DMS79 treated with DMSO at 0.1 percent for 48 hours (cell line): Measurements from ENCODE around the gene TNFRSF1A.
"Not testable (repeated sequence)": the region's sequence is repeated elsewhere in the genome, so short reads cannot be mapped to it uniquely, and the experiment has no call there.

Experiments
- DNase-seq: peaks from one replicate; lab custom pipeline; 2025; lab: John Stamatoyannopoulos, UW

The TNFRSF1A gene

DNA sequence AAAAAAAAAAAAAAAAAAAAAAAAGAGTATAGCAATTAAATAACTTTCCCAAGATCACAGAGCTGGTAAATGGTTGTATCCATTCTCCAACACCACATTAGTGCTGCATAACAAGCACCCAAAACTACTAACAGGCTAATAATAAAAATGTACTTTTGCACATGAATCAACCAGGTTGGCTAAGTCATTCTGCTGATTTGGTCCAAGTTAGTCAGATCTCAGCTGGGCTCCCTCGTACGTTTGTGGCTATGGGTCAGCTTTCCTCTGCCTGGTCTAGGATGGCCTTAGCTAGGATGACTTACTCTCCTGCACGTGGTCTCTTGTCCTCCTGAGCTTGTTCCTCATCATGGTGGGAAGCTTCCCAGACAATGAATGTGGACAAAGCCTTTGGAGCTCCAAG is 39.3 kb downstream of the TNFRSF1A start:
- no peak for DNase-seq

DNA sequence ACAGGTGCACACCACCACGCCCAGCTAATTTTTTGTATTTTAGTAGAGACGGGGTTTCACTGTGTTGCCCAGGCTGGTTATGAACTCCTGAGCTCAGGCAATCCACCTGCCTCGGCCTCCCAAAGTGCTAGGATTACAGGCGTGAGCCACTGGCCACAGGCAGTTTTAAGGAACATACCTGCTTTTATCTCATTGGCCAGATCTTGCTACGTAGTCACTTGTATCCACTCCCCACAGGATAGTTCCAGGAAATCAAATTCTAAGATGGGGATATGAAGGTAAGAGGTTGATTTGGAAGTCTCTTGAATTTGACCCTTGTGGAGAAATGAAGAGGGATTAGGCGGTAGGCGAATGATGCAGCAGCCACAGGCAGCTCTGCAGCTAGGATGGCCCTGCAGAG is 40.2 kb downstream of the TNFRSF1A start:
- DNase-seq: no peak

DNA sequence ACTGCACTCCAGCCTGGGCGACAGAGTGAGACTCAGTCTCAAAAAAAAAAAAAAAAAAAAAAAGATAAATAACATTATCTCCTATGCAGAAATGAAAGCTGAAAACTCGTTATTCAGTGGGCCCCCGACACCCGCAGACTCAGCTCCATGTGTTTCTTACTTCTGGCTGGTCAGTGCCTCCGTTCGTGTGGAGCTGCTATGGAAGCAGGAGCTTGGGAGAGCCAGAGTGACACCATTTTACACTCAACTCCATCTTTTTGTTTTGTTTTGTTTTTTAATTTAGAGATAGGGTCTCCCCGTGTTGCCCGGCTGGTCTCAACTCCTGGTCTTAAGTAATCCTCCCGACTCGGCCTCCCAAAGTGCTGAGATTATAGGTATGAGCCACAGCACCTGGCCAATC is 44.7 kb downstream of the TNFRSF1A start:
- no peak for DNase-seq

DNA sequence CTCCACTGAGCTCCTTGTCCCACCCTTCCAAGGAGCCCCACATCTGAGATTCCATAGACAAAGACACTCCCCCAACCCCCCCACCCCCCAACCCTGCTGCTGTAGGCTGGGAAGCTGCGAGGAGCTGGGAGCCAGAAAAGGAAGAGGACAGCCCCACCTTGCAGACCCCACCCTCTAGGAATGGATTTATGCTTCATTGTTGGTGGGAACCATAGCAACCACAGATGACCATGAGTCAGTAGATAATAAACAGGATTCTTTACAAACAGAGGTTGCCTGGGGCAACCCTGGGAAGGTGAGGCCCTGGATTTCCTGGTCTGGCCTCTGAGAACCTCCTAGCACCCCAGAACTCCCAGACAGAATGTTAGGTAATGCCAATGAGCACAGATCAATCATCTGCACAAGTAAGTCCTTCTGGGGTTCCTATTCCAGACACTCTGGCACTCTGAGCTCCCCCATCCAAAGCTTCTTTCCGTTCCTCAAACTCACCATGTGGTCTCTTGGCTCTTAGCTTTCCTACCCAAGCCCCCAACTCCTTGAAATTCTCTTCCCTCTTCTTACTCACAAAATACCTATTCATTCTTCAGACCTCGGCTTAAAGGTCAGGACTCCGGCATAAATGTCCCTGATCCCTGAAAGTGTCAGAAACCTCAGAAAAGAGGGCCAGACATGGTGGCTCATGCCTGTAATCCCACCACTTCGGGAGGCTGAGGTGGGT is 46.6 kb downstream of the TNFRSF1A start:
- DNase-seq: peak; percentile 14

DNA sequence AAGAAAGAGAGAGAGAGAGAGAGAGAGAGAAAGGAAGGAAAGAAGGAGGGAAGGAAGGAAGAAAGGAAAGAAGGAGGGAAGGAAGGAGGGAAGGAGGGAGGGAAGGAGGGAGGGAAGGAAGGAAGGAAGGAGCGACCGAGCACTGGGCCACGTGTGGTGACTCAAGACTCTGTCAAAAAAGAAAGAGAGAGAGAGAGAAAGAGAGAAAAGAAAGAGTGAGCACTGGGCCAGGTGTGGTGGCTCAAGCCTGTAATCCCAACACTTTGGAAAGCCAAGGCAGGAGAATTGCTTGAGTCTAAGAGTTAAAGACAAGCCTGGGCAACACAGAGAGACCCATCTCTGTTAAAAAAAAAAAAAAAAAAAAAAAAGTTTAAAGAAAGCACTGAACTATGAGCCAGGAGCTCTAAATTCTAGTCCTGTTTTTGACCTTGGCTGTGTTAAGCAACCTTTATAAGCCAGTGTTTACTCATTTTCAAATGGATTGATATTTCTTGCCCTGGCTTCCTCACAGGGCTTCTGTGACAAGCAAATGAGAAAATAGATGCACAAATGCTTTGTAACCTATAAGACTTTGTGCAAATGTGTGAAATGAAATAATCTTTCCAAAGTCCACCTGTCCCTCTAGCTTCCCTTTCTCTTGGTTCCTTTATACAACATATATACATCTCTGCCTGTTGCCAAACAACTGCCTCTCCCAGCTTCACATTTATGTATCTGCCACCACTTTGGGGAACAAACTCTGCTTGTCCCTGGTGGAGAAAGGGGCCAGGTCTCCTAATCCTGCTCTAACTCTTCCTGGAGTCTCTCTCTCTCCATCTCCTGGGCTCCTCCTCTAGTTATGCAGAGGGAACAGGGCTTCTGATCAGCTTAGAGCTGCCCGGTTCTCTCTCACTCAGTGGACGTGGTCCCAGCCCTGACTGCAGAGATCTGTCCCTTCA is 47.5 kb downstream of the TNFRSF1A start:
- no peak for DNase-seq

DNA sequence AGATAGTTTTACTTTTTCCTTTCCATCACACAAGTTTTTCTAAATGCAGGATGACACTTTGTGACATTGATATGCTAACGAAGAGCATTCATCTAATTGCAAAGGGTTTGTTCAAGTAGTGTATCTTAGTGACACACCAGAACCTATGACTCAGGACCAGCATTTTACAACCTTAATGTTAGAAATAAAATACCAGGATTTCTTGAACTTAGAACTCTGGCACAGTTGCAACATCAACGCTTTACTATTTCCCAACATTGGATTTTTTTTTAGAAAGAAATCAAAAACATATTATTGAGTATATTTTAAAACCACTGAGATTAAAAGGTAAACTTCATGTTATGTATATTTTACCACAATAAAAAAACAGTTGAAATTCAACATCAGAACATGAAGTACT is 49.3 kb downstream of the TNFRSF1A start:
- no peak for DNase-seq

DNA sequence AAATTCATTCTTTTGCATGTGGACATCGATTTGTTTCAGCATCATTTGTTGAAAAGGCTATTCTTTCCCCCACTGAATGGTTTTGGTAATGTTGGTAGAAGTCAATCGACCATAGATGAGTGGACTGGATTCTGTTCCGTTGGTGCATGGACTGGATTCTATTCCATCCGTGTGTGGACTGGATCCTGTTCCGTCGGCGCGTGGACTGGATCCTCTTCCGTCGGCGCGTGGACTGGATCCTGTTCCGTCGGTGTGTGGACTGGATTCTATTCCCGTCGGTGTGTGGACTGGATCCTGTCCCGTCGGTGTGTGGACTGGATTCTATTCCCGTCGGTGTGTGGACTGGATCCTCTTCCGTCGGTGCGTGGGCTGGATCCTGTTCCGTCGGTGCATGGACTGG is 52.0 kb downstream of the TNFRSF1A start:
- DNase-seq: not testable (repeated sequence)

DNA sequence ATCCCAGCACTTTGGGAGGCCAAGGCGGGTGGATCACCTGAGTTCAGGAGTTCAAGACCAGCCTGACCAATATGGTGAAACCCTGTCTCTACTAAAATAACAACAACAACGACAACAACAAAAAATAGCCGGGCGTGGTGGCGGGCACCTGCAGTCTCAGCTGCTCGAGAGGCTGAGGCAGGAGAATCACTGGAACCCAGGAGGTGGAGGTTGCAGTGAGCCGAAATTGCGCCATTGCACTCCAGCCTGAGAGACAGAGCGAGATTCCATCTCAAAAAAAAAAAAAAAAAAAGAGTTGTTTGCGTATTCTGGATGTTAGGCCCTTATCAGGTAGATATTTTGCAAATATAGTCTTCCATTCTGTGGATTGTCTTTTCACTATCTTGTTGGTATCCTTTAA is 52.8 kb downstream of the TNFRSF1A start:
- DNase-seq: not testable (repeated sequence)

DNA sequence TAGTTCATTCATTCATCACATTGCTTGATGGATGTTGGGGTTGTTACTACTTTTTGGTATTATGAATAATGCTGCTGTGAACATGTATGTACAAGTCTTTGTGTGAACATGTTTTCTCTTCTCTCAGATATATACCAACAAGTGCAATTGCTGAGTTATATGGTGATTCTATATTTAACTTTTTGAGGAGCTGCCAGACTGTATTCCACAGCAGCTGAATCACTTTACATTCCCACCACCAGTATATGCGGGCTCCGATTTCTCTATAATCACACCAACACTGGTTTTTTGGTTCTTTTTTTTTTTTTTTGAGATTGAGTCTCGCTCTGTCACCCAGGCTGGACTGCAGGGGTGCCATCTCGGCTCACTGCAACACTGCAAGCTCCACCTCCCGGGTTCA is 53.6 kb downstream of the TNFRSF1A start:
- DNase-seq: no peak

DNA sequence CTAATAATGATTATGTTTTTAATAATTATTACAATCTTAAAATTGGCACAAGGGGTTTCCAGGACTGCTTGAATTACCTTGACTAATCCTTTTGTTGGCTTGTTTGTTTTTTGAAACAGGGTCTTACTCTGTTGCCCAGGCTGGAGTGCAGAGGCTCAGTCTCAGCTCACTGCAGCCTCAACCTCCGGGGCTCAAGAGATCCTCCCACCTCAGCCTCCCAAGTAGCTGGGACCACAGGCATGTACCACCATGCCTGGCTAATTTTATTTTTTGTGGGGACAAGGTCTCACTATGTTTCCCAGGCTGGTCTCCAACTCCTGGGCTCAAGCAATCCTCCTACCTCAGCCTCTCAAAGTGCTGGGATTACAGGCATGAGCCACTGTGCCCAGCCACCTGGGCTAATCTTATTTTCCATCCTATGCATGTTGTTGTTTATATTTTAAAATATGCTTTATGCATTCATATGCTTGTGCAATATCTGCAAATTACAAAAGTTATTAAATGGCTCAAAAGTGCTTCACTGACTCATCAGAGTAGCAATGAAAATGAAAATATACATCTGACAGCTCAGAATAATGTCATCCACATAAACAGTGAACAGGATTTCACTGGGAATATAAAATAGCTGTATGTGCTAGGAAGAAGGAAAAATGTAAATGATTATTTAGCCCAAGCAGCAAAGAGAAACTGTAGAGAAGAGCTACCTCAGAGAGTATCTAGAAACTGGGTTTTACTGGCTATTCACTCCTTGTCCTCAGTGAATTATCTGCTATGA is 56.2 kb downstream of the TNFRSF1A start:
- DNase-seq: no peak

DNA sequence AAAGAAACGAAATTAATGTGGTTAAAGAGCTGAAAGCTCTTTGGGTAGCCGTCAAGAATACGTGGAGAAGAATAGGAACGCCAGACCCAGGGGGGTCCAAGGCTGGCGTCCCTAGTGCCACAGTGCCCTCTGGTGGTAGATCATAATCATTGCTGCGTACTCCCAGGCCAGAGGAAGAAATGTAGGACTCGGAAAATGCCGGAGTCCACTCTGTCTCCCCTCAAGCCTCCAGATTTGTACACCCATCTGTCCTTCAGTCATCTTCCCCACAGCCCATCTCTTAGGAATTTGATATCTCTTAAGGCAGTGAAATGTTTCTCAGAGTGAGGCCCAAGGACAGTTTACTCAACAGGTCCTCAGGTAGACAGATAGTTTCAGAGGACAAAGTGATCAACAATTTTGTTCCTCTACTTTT is 56.8 kb downstream of the TNFRSF1A start:
- DNase-seq: peak; percentile 83

DNA sequence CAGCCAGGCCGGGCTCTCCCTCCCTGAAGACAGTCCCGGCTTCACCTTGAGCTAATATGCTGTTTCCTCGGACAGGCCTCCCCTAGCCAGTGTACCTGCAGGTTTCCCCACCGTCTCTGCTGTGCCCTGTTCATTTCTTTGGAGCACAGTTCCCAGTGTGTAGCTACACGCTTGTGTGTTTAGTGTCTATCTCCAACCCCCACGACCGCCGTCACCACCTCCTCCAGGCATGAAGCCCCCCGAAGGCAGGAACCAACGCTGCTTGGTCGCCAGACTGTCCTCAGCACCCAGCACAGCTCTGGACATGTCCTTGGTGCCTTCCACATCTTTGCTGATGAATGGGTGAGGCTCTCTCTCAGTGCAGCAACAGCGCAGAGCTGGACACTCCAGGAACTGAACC is 57.6 kb downstream of the TNFRSF1A start:
- DNase-seq: no peak

DNA sequence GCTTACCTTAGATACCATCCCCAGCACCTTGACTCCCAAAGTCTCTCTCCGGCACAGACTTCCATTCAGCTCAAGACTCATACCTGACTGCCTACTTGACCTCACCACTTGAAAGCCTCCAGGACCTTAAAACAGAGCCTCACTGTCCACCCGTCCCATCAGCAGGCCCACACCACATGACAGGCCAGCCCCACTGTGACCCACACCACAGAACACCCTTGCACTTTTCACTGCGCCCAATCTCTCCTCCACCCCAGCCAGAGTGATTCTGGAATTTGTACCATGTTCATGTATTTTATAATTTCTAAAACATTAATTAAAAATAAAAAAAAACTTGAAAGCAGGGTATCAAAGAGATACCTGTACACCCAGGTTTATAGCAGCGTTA is 59.4 kb downstream of the TNFRSF1A start:
- no peak for DNase-seq

DNA sequence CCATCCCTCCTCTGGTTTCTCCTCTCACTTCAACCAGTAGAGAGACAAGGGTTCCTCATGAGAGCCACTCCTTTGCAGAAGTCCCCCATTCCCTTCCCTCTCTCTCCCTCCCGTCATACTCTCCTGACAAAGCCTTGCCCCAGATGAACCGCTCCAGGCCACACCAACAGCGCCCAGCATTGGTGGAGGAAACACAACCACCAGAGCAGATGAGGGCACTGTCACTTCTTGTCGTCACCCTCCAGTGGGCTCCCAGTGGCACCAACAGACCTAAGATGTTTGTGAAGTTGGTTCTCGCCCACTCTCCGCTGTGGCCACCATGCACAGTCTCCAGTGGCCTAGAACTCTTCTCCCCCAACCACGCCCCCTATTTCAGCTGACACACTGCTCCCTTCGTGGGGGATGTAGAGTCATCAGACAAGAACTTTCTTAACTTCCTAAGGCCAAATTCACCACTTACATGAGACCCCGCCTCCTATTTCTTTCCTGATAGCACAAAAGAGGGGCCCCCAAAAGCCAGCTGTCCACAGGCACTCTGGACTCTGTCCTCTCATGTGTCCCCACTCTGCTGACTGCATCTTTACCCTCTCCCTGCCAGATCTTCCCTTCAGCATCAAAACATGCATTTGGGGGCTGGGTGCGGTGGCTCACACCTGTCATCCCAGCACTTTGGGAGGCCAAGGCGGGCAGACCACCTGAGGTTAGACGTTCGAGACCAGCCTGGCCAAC is 60.6 kb downstream of the TNFRSF1A start:
- no peak for DNase-seq

DNA sequence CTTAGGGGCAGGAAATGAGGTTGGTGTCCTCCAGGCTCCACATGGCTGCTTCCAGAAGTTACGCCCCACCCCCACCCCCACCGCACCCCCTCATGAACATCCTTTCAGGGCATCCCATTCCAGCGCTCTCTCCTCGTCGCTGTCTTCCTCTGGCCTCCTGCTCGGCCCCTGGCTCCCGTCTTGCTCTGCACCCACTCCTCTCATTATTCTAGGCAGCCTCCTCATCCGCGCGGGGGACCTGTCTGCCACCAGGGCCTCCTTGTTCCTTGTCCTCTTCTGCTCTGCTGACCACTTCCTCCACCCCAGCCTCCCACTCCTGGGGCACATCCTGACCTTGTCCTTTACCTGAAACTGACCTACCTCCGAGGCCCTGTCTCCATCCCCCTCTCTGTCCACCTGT is 61.2 kb downstream of the TNFRSF1A start:
- no peak for DNase-seq

DNA sequence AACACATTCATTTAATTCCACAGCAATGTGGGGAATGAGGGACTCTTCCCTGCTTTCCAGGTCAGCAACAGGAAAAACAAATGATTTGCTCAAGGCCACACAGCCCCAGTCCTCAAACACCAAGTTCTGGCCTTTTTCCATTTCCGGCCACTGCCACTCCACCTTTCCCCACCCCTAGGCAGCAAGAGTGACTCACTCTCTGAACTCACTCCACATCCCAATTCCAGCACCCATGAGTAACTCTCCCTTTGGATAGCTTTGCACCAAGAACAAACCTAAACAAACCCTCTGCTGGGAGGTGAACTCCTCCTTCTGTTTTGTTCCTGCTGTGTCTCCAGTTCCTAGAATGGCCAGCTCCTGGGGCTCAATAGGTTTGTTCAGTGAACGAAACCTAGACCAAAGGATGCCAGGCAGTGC is 61.8 kb downstream of the TNFRSF1A start:
- DNase-seq: no peak

DNA sequence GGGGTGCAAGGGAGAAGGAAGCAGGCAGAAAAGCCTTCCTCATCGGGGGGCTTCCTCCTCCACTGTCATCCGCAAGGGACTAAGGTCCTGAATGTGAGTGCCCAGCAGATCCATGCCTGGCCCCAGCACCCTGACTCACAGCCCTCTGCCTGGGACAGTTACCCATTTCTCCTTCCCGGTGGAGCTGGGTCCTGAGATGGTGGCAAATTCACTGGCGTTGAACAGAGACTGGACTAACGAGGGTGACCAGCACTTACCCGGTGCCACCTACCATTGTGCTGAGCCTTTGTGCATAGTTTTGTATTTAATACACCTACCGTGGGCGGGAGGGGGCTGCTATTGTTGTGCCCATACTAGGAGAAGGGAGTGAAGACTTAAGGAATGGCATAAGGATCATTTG is 62.2 kb downstream of the TNFRSF1A start:
- no peak for DNase-seq

DNA sequence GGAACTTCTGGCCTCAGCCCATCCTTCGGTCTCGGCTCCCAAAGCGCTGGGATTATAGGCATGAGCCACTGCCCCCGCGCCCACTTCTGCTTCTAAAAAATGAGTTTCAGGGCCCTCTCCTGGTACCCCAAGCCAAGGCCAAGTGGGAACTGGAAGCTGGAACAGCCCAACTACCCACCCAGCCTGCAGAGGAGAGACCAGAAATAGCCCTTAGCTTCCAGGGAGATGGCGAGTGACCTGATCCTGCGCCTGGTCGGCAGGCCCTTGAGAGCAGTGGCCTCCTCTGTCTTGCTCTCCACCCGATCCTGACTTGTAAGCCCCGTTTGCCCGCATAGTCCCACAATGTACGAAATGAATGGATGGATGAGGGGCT is 62.6 kb downstream of the TNFRSF1A start:
- DNase-seq: no peak
